ENCODE data around the gene PIP5K1B.

PIP5K1B gene

DNA sequence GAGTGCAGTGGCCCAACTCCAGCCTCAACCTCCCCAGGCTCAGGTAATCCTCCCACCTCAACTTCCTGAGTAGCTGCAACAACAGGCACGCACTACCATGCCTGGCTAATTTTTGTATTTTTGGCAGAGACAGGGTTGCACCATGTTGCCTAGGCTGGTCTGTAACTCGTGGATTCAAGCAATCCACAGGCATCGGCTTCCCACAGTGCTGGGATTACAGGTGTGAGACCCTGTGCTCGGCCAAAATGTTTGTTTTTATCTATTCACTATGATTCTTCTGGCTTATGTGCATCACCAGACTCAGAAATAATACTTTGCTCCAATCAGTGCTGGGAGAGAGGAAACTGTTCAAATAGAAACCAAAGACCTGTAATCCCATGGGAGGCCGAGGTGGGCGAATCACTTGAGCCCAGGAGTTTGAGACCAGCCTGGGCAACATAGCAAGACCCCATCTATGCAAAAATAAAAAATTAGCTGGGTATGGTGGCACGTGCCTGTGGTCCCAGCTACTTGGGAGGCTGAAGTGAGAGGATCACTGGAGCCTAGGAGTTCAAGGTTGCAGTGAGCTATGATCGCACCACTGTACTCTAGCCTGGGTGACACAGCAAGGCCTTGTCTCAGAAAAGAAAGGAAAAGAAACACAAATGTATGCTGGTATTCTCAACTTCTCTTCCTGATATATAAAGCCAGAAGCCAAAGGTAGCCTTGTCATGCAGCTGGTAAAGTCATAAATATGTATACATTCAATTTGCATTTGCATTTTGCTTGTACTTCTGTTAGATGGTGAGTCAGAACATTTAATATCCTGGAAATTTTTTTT lies 4.5 kb downstream of the PIP5K1B start:
- TF ChIP-seq FOXP2 (optimal IDR thresholded peaks at IDR 0.05; ENCODE audit: borderline replicate concordance, extremely low read depth, extremely low read length, insufficient read depth) (no peak), TAF1 (IDR thresholded peaks at IDR 0.05; ENCODE audit: borderline replicate concordance, insufficient read depth, low read length) (no peak), SIN3A (IDR thresholded peaks at IDR 0.05; ENCODE audit: borderline replicate concordance, insufficient read depth, low read length) (no peak), POLR2AphosphoS5 (IDR thresholded peaks at IDR 0.05; ENCODE audit: low read depth, low read length) (no peak)
- TF ChIP-seq, protein P1, sequence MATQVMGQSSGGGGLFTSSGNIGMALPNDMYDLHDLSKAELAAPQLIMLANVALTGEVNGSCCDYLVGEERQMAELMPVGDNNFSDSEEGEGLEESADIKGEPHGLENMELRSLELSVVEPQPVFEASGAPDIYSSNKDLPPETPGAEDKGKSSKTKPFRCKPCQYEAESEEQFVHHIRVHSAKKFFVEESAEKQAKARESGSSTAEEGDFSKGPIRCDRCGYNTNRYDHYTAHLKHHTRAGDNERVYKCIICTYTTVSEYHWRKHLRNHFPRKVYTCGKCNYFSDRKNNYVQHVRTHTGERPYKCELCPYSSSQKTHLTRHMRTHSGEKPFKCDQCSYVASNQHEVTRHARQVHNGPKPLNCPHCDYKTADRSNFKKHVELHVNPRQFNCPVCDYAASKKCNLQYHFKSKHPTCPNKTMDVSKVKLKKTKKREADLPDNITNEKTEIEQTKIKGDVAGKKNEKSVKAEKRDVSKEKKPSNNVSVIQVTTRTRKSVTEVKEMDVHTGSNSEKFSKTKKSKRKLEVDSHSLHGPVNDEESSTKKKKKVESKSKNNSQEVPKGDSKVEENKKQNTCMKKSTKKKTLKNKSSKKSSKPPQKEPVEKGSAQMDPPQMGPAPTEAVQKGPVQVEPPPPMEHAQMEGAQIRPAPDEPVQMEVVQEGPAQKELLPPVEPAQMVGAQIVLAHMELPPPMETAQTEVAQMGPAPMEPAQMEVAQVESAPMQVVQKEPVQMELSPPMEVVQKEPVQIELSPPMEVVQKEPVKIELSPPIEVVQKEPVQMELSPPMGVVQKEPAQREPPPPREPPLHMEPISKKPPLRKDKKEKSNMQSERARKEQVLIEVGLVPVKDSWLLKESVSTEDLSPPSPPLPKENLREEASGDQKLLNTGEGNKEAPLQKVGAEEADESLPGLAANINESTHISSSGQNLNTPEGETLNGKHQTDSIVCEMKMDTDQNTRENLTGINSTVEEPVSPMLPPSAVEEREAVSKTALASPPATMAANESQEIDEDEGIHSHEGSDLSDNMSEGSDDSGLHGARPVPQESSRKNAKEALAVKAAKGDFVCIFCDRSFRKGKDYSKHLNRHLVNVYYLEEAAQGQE (IDR thresholded peaks at IDR 0.05; ENCODE audit: insufficient read depth in 1 of 2, low read depth in 2 of 2, low read length in 2 of 2) = no peak

GRCh38 chr9:68710111-68710471 lies 5.1 kb downstream of the PIP5K1B start:
- TF ChIP-seq TAF1 (IDR thresholded peaks at IDR 0.05; ENCODE audit: borderline replicate concordance, insufficient read depth, low read length) (no peak), FOXP2 (optimal IDR thresholded peaks at IDR 0.05; ENCODE audit: borderline replicate concordance, extremely low read depth, extremely low read length, insufficient read depth) (no peak), POLR2AphosphoS5 (IDR thresholded peaks at IDR 0.05; ENCODE audit: low read depth, low read length) (no peak), SIN3A (IDR thresholded peaks at IDR 0.05; ENCODE audit: borderline replicate concordance, insufficient read depth, low read length) (no peak)
- TF ChIP-seq, protein P1 (IDR thresholded peaks at IDR 0.05; ENCODE audit: insufficient read depth in 1 of 2, low read depth in 2 of 2, low read length in 2 of 2) = no peak

DNA sequence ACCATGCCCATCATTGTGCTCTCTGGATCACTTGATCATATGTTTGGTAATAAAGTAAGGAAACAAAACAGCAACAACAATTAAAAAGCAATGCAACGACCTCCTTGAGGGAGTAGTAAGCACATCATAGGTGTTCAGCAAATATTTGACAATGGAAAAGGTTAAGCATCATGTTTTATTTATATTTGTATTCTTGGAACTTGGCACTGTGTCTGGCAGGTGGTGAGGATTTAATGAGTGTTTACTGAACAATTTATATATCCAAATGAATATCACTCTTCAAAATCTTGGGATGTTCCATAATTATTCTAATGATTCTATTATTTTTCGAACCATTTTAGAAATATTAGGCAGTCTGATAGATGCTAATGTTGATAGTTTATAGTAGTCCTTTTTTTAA lies 6.2 kb downstream of the PIP5K1B start:
- TF ChIP-seq SIN3A (IDR thresholded peaks at IDR 0.05; ENCODE audit: borderline replicate concordance, insufficient read depth, low read length) (no peak), TAF1 (IDR thresholded peaks at IDR 0.05; ENCODE audit: borderline replicate concordance, insufficient read depth, low read length) (no peak), POLR2AphosphoS5 (IDR thresholded peaks at IDR 0.05; ENCODE audit: low read depth, low read length) (no peak), FOXP2 (optimal IDR thresholded peaks at IDR 0.05; ENCODE audit: borderline replicate concordance, extremely low read depth, extremely low read length, insufficient read depth) (no peak)

- TF ChIP-seq FOXP2 (optimal IDR thresholded peaks at IDR 0.05; ENCODE audit: borderline replicate concordance, extremely low read depth, extremely low read length, insufficient read depth) (no peak), POLR2AphosphoS5 (IDR thresholded peaks at IDR 0.05; ENCODE audit: low read depth, low read length) (no peak), SIN3A (IDR thresholded peaks at IDR 0.05; ENCODE audit: borderline replicate concordance, insufficient read depth, low read length) (no peak), TAF1 (IDR thresholded peaks at IDR 0.05; ENCODE audit: borderline replicate concordance, insufficient read depth, low read length) (no peak)
- TF ChIP-seq, protein P1 (IDR thresholded peaks at IDR 0.05; ENCODE audit: insufficient read depth in 1 of 2, low read depth in 2 of 2, low read length in 2 of 2) = no peak
Measured at GRCh38 chr9:68711932-68712331, 6.9 kb downstream of the PIP5K1B start.

- no peak for TF ChIP-seq SIN3A (IDR thresholded peaks at IDR 0.05; ENCODE audit: borderline replicate concordance, insufficient read depth, low read length)
- TF ChIP-seq FOXP2 (optimal IDR thresholded peaks at IDR 0.05; ENCODE audit: borderline replicate concordance, extremely low read depth, extremely low read length, insufficient read depth) = no peak
- no peak for TF ChIP-seq TAF1 (IDR thresholded peaks at IDR 0.05; ENCODE audit: borderline replicate concordance, insufficient read depth, low read length)
- TF ChIP-seq, protein P1 (IDR thresholded peaks at IDR 0.05; ENCODE audit: insufficient read depth in 1 of 2, low read depth in 2 of 2, low read length in 2 of 2) = no peak
- TF ChIP-seq POLR2AphosphoS5 (IDR thresholded peaks at IDR 0.05; ENCODE audit: low read depth, low read length) = no peak
Measured at GRCh38 chr9:68714416-68715180, 9.6 kb downstream of the PIP5K1B start.

All from PFSK-1 (cell line).